ENCODE data around the gene NIBAN1. TPM values are rescaled to one million over a fixed set of nuclear protein-coding genes. Genes with fewer than 3 reads are reported as not detected.
"Not testable (repeated sequence)": the region's sequence is repeated elsewhere in the genome, so short reads cannot be mapped to it uniquely, and the experiment has no call there.

Gene NIBAN1, protein sequence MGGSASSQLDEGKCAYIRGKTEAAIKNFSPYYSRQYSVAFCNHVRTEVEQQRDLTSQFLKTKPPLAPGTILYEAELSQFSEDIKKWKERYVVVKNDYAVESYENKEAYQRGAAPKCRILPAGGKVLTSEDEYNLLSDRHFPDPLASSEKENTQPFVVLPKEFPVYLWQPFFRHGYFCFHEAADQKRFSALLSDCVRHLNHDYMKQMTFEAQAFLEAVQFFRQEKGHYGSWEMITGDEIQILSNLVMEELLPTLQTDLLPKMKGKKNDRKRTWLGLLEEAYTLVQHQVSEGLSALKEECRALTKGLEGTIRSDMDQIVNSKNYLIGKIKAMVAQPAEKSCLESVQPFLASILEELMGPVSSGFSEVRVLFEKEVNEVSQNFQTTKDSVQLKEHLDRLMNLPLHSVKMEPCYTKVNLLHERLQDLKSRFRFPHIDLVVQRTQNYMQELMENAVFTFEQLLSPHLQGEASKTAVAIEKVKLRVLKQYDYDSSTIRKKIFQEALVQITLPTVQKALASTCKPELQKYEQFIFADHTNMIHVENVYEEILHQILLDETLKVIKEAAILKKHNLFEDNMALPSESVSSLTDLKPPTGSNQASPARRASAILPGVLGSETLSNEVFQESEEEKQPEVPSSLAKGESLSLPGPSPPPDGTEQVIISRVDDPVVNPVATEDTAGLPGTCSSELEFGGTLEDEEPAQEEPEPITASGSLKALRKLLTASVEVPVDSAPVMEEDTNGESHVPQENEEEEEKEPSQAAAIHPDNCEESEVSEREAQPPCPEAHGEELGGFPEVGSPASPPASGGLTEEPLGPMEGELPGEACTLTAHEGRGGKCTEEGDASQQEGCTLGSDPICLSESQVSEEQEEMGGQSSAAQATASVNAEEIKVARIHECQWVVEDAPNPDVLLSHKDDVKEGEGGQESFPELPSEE
- 10 to 100 TPM; 49.4 to 53.0 TPM for total RNA-seq

DNA sequence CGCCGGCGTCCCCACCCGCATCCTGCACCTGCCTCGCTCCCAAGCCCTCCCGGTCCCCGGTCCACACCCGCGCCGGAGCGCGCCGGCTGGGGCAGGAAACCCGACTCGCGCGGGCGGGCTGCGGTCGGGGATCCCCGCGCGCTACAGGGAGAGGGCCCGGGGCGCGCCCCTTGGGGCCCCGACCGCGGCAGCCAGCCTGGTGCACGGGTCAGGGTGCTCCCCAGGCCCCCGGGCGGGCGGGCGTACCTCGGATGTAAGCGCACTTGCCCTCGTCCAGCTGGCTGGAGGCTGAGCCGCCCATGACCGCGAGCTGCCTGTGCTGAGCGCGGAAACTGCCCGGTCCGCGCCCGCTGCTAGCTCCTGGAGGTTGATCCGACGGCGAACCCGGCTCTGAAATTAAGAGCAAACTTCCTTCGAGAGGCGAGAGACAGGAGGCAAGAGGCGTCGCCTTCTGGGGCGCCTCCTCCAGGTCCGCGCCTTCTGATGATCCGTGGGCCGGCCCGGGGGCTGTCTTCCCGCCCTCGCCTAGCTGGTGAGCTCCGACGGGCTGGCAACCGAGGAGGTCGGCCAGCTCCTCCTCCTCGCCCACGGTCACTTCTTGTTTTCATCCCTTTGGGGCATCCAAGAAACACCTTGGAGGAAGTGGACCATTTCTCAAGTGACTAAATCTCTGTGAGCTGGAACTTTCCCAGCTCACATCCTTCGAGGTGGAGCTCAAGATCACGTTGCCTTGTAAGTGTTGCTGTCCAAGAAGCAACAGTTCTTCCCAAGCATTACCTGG lies at the start of gene NIBAN1:
Gene NIBAN1 (minus strand): TSS at position 453 of the 781 bp plus-strand sequence. CDS start 152 bp downstream, at position 301.
- Mint-ChIP-seq H3K36me3 (ENCODE audit: insufficient read depth in 2 of 2) (peaks cover 9 to 10% of the 10 kb centered on the region in 2 donors), H3K4me1 (ENCODE audit: low read depth) (peaks cover 56% of the 10 kb centered on the region), H3K4me3 (peak within 1 kb of the TSS; percentile 94 to 97), H3K27ac (peak within 1 kb of the TSS; percentile 99), H3K27me3 (ENCODE audit: low read depth) (peaks cover 33% of the 10 kb centered on the region), H3K9me3 (no peaks in the 10 kb centered on the region)
- ATAC-seq (replicated peaks in 1 of 2) (peak; percentile 76 to 81), DNase-seq (peak; percentile 81 to 84)

DNA sequence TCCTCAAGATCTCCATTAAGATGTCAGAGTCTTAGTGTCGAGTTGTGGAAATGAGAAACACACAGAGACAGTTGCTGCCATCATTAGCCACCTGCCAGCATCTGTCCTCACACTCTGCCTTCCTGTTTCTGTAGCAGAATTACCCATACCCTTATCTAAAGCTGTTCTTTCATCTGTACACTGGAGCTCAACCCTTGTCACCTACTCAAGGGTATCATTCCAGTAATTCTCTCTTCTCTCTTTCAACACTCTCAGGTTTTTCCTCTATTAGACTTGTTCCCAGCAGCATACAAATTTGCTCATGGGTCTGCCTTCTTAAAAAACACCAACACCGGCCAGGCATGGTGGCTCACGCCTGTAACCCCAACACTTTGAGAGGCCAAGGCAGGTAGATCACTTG lies 43.7 kb upstream of the NIBAN1 start:
- ATAC-seq (replicated peaks in 1 of 2) (no peak), DNase-seq (no peak)
- Mint-ChIP-seq H3K27me3 (ENCODE audit: low read depth) (no peaks in the 10 kb centered on the region), H3K36me3 (ENCODE audit: insufficient read depth in 2 of 2) (no peaks in the 10 kb centered on the region), H3K4me1 (ENCODE audit: low read depth) (no peaks in the 10 kb centered on the region), H3K27ac (no peak overlapping the region), H3K9me3 (no peaks in the 10 kb centered on the region), H3K4me3 (no peak overlapping the region)

DNA sequence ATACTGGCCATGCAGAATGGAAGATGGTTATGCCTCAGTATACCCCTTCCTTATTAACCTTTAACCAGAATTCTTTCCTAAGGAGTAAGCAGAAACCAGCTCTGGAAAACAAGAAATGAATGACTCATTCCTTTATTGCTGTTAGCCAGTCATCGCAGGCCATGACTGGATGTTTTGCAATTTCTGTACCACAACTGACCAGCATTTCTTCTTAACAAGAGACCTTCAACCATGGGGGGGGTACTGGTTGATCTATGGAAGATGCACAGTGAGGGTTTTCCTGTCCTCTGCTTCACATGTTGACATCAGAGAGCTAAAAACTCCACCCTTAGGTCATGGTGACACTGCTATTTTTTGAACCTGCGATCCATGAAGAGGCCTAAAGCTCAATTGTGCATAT lies 43.0 kb upstream of the NIBAN1 start:
- no peak overlapping the region for H3K27ac Mint-ChIP-seq
- DNase-seq (no peak), ATAC-seq (replicated peaks in 1 of 2) (no peak)
- H3K4me1 Mint-ChIP-seq (ENCODE audit: low read depth), result no peaks in the 10 kb centered on the region
- H3K27me3 Mint-ChIP-seq (ENCODE audit: low read depth), result no peaks in the 10 kb centered on the region
- no peaks in the 10 kb centered on the region for H3K9me3 Mint-ChIP-seq
- H3K36me3 Mint-ChIP-seq (ENCODE audit: insufficient read depth in 2 of 2), result no peaks in the 10 kb centered on the region
- H3K4me3 Mint-ChIP-seq, result no peak overlapping the region

DNA sequence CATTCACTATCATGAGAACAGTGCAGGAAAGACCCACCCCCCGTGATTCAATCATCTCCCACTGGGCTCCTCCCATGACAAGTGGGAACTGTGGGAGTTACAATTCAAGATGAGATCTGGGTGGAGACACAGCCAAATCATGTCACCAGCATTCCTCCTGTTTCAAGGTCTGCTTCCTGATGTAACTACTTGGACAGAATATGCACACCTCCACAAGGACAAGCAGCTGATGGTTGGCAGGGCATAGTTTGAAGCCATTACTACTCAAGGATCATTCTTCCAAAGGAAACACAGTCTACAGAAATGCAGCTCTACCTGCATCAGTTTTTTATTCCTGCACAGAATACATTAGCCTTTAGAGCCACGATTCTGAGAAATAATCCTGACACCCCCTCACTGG lies 42.6 kb upstream of the NIBAN1 start:
- H3K4me3 Mint-ChIP-seq, result no peak overlapping the region
- DNase-seq (no peak), ATAC-seq (replicated peaks in 1 of 2) (no peak)
- H3K4me1 Mint-ChIP-seq (ENCODE audit: low read depth), result no peaks in the 10 kb centered on the region
- H3K27ac Mint-ChIP-seq, result no peak overlapping the region
- H3K36me3 Mint-ChIP-seq (ENCODE audit: insufficient read depth in 2 of 2), result no peaks in the 10 kb centered on the region
- H3K27me3 Mint-ChIP-seq (ENCODE audit: low read depth), result no peaks in the 10 kb centered on the region
- H3K9me3 Mint-ChIP-seq, result no peaks in the 10 kb centered on the region

DNA sequence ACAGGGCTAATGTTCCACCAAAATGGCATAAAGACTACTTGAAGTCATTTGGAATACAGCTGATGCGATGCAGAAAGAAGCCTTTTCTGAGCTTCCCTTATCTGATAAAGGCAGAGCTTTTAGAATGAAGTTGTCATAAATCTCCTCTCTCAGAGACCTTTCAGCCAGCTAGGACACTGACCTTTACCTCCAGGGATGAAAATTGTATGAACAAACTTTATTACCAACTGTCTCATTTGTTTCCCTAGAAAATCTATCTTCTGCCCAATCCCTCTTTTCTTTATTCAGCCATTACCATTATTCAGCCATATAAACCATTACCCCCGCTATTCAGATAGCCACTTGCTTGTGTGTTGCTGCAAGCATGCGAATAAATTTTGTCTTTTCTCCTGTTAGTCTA lies 41.3 kb upstream of the NIBAN1 start:
- no peak for ATAC-seq (replicated peaks in 1 of 2)
- Mint-ChIP-seq H3K27ac (no peak overlapping the region), H3K27me3 (ENCODE audit: low read depth) (no peaks in the 10 kb centered on the region)

DNA sequence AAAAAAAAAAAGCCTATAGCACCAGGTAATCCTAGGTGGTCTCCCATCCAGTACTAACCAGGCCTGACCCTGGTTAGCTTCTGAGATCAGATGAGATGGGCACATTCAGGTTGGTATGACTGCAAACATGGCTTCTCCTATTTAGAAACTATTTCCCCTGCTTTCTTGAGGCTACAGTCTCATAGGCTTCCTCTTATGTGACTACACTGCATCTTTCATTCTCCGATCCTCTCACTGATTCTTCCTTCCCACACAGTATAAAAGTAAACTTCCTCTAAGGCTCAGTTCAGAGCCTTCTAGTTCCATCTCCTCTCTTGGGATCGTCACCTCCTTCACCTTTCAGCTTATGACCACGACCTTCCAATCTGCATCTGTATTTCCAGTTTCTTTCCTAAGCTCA lies 40.6 kb upstream of the NIBAN1 start:
- no peak overlapping the region for H3K4me3 Mint-ChIP-seq
- ATAC-seq (replicated peaks in 1 of 2) (no peak), DNase-seq (no peak)
- no peak overlapping the region for H3K27ac Mint-ChIP-seq
- H3K9me3 Mint-ChIP-seq, result no peaks in the 10 kb centered on the region
- H3K27me3 Mint-ChIP-seq (ENCODE audit: low read depth), result peaks cover 6% of the 10 kb centered on the region
- H3K4me1 Mint-ChIP-seq (ENCODE audit: low read depth), result no peaks in the 10 kb centered on the region
- no peaks in the 10 kb centered on the region for H3K36me3 Mint-ChIP-seq (ENCODE audit: insufficient read depth in 2 of 2)

More for the DNA sequence above, 41.3 kb upstream of the NIBAN1 start:
- Mint-ChIP-seq H3K4me1 (ENCODE audit: low read depth) (no peaks in the 10 kb centered on the region), H3K4me3 (no peak overlapping the region), H3K9me3 (no peaks in the 10 kb centered on the region), H3K36me3 (ENCODE audit: insufficient read depth in 2 of 2) (no peaks in the 10 kb centered on the region)
- DNase-seq, result no peak

DNA sequence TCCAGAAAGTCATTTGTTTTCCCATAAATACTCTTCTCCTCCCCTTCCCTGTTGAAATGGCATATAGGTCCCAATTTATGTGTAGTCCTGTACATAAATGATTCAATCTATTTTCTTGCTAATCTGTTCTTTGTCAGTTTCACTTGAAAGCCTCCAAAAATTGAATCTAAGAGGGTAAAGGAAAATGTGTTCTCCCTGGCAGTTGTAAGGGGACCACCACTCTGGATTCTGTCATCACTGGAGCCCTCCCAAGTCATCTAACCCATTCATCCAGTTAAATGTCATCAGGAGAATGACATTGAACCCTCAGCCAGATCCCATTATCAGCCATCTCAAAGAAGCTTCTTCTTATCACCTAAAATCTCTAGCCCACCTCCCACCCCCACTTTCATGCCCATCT lies 36.1 kb upstream of the NIBAN1 start:
- Mint-ChIP-seq H3K9me3 (no peaks in the 10 kb centered on the region), H3K27me3 (ENCODE audit: low read depth) (peaks cover 14% of the 10 kb centered on the region)

DNA sequence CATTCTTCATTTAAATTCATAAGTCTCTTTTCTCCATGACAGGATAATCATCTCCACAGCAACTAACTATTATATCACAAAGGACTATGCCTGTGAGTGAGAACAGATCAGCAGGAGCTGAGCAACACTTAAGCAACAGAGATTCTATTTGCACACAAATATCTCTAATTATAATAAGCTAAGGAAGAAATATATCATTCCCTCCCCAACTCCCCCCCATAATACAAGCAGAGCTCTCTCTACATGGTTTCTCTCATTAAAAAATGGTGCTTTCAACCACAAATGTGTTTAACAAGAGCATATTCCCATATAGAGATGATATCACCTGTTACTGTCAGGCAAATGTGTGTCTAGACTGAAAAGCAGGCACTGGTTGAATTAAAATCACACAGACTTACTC lies 34.5 kb upstream of the NIBAN1 start:
- no peaks in the 10 kb centered on the region for H3K9me3 Mint-ChIP-seq
- DNase-seq, result no peak

More for the DNA sequence above, 36.1 kb upstream of the NIBAN1 start:
- Mint-ChIP-seq H3K4me1 (ENCODE audit: low read depth) (no peaks in the 10 kb centered on the region), H3K36me3 (ENCODE audit: insufficient read depth in 2 of 2) (no peaks in the 10 kb centered on the region), H3K27ac (no peak overlapping the region), H3K4me3 (no peak overlapping the region)
- ATAC-seq (replicated peaks in 1 of 2) (no peak), DNase-seq (no peak)

DNA sequence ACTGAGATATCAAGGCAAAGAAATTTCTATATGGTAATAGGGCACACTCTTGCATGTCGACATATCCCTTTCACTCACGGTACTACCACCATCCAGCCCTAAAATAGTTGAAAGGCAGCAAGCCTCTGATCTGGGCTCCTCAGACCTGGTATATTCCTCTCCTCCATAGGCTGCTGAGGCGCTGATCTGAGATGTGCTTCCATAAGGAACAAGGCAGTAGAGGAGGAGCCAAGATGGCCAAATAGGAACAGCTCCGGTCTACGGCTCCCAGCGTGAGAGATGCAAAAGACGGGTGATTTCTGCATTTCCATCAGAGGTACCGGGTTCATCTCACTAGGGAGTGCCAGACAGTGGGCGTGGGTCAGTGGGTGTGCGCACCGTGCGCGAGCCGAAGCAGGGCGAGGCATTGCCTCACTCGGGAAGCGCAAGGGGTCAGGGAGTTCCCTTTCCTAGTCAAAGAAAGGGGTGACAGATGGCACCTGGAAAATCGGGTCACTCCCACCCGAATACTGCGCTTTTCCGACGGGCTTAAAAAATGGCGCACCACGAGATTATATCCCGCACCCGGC lies 27.1 kb upstream of the NIBAN1 start:
- not testable (repeated sequence) for DNase-seq; H3K27ac Mint-ChIP-seq; ATAC-seq (replicated peaks in 1 of 2); H3K4me1 Mint-ChIP-seq (ENCODE audit: low read depth); H3K4me3 Mint-ChIP-seq; H3K36me3 Mint-ChIP-seq (ENCODE audit: insufficient read depth in 2 of 2); H3K9me3 Mint-ChIP-seq
- H3K27me3 Mint-ChIP-seq (ENCODE audit: low read depth), result peaks cover 24% of the 10 kb centered on the region

More for the DNA sequence above, 34.5 kb upstream of the NIBAN1 start:
- no peak overlapping the region for H3K27ac Mint-ChIP-seq
- ATAC-seq (replicated peaks in 1 of 2), result no peak
- H3K27me3 Mint-ChIP-seq (ENCODE audit: low read depth), result peaks cover 14% of the 10 kb centered on the region
- no peak overlapping the region for H3K4me3 Mint-ChIP-seq
- no peaks in the 10 kb centered on the region for H3K36me3 Mint-ChIP-seq (ENCODE audit: insufficient read depth in 2 of 2)
- no peaks in the 10 kb centered on the region for H3K4me1 Mint-ChIP-seq (ENCODE audit: low read depth)

DNA sequence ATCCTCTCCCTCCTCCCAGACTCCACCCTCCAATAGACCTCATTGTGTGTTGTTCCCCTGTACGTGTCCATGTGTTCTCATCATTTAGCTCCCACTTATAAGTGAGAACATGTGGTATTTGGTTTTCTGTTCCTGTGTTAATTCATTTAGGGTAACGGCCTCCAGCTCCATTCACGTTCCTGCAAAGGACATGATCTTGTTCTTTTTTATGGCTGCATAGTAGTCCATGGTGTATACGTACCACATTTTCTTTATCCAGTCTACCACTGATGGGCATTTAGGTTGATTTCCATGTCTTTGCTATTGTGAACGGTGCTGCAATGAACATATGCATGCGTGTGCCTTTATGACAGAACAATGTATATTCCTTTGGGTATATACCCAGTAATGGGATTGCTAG lies 25.7 kb upstream of the NIBAN1 start:
- ATAC-seq (replicated peaks in 1 of 2); H3K36me3 Mint-ChIP-seq (ENCODE audit: insufficient read depth in 2 of 2); H3K4me1 Mint-ChIP-seq (ENCODE audit: low read depth); H3K27ac Mint-ChIP-seq; H3K9me3 Mint-ChIP-seq; H3K4me3 Mint-ChIP-seq; DNase-seq: not testable (repeated sequence)
- peaks cover 30% of the 10 kb centered on the region for H3K27me3 Mint-ChIP-seq (ENCODE audit: low read depth)

DNA sequence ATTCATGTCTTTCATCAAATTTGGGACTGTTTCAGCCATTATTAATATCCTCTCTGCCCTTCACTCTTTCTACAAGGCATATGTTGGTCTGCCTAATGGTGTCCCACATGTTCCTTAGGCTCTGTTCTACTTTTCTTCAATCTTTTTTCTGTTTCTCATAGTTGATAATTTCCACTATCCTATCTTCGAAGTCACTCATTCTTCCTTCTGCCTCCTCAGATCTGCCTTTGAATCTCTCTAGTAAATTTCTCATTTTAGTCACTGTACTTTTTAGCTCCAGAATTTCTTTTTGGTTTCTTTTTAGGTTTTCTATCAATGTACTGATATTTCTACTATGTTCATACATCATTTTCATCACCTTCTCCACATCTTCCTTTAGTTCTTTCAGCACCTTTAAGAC lies 20.0 kb upstream of the NIBAN1 start:
- no peak for DNase-seq
- no peak overlapping the region for H3K27ac Mint-ChIP-seq
- H3K36me3 Mint-ChIP-seq (ENCODE audit: insufficient read depth in 2 of 2), result peaks cover 5 to 6% of the 10 kb centered on the region in 2 donors
- peaks cover 24% of the 10 kb centered on the region for H3K27me3 Mint-ChIP-seq (ENCODE audit: low read depth)
- H3K4me3 Mint-ChIP-seq, result no peak overlapping the region
- no peaks in the 10 kb centered on the region for H3K4me1 Mint-ChIP-seq (ENCODE audit: low read depth)
- H3K9me3 Mint-ChIP-seq, result peaks cover 6 to 10% of the 10 kb centered on the region in 2 donors
- ATAC-seq (replicated peaks in 1 of 2), result no peak

DNA sequence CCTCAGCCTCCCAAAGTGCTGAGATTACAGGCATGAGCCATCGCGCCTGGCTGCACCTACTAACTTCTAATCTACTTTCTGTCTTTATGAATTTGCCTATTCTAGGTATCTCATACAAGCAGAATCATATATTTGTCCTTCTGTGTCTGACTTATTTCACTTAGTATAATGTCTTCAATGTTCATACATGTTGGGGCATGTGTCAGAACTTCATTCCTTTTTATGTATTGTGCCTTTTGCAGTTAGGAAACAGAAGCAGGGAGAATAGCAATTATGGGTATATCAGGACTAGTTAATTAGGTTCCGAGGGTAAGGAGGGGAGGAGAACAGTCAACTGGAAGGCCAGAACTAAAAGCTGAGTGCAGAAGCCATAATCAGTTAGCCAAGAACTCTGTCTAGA lies 18.0 kb upstream of the NIBAN1 start:
- no peaks in the 10 kb centered on the region for H3K4me1 Mint-ChIP-seq (ENCODE audit: low read depth)
- H3K9me3 Mint-ChIP-seq, result peaks cover 6 to 10% of the 10 kb centered on the region in 2 donors
- ATAC-seq (replicated peaks in 1 of 2) (no peak), DNase-seq (no peak)
- H3K36me3 Mint-ChIP-seq (ENCODE audit: insufficient read depth in 2 of 2), result peaks cover 5 to 6% of the 10 kb centered on the region in 2 donors
- no peak overlapping the region for H3K27ac Mint-ChIP-seq
- H3K4me3 Mint-ChIP-seq, result no peak overlapping the region
- H3K27me3 Mint-ChIP-seq (ENCODE audit: low read depth), result peaks cover 15% of the 10 kb centered on the region
